ENCODE results near the gene NBEA. TPM values are rescaled to one million over a fixed set of nuclear protein-coding genes. Genes with fewer than 3 reads are reported as not detected.

NBEA gene
- polyA plus RNA-seq, 1 experiment, result 1.3 TPM

- ChIA-PET POLR2A (no interaction called here), CTCF (interaction anchor here (0.8 kb wide), 1 partner anchor 79 kb away, joined by 3 read pairs; no protein-coding TSS in a partner anchor)
- H3K27me3 ChIP-seq (ENCODE audit: control insufficient read depth, insufficient read depth, low read length), result no peaks in the 10 kb centered on the region
- H3K27ac ChIP-seq (ENCODE audit: low read depth, low read length), result no peak overlapping the region
- DNase-seq (ENCODE audit: low read depth, low spot score), result no peak
- H3K9me3 ChIP-seq (ENCODE audit: control insufficient read depth, insufficient read depth, low read length), result no peaks in the 10 kb centered on the region
- no peak for TF ChIP-seq CTCF (IDR thresholded peaks at IDR 0.05; ENCODE audit: low read depth, low read length)
- H3K4me3 ChIP-seq (ENCODE audit: low read depth, low read length), result no peak overlapping the region
These were observed 610.2 kb downstream of the NBEA start for GRCh38 chr13:35552172-35552844.

GRCh38 chr13:35554972-35555623 lies 613.0 kb downstream of the NBEA start:
- no peaks in the 10 kb centered on the region for H3K27me3 ChIP-seq (ENCODE audit: control insufficient read depth, insufficient read depth, low read length)
- TF ChIP-seq CTCF (IDR thresholded peaks at IDR 0.05; ENCODE audit: low read depth, low read length), result no peak
- no peaks in the 10 kb centered on the region for H3K9me3 ChIP-seq (ENCODE audit: control insufficient read depth, insufficient read depth, low read length)
- ChIA-PET CTCF (no interaction called here), POLR2A (no interaction called here)
- no peak for DNase-seq (ENCODE audit: low read depth, low spot score)
- H3K27ac ChIP-seq (ENCODE audit: low read depth, low read length), result no peak overlapping the region
- no peak overlapping the region for H3K4me3 ChIP-seq (ENCODE audit: low read depth, low read length)

- ChIA-PET POLR2A (no interaction called here), CTCF (no interaction called here)
These were observed 615.4 kb downstream of the NBEA start for GRCh38 chr13:35557475-35557874.

GRCh38 chr13:35561540-35561939 lies 619.5 kb downstream of the NBEA start:
- H3K27ac ChIP-seq (ENCODE audit: low read depth, low read length), result no peak overlapping the region
- no peak for TF ChIP-seq CTCF (IDR thresholded peaks at IDR 0.05; ENCODE audit: low read depth, low read length)
- ChIA-PET POLR2A (no interaction called here), CTCF (no interaction called here)
- H3K4me3 ChIP-seq (ENCODE audit: low read depth, low read length), result no peak overlapping the region
- DNase-seq (ENCODE audit: low read depth, low spot score), result no peak
- no peaks in the 10 kb centered on the region for H3K9me3 ChIP-seq (ENCODE audit: control insufficient read depth, insufficient read depth, low read length)
- no peaks in the 10 kb centered on the region for H3K27me3 ChIP-seq (ENCODE audit: control insufficient read depth, insufficient read depth, low read length)

More at GRCh38 chr13:35557475-35557874, 615.4 kb downstream of the NBEA start:
- no peak overlapping the region for H3K4me3 ChIP-seq (ENCODE audit: low read depth, low read length)
- no peaks in the 10 kb centered on the region for H3K27me3 ChIP-seq (ENCODE audit: control insufficient read depth, insufficient read depth, low read length)
- no peaks in the 10 kb centered on the region for H3K9me3 ChIP-seq (ENCODE audit: control insufficient read depth, insufficient read depth, low read length)
- DNase-seq (ENCODE audit: low read depth, low spot score), result no peak
- no peak overlapping the region for H3K27ac ChIP-seq (ENCODE audit: low read depth, low read length)
- TF ChIP-seq CTCF (IDR thresholded peaks at IDR 0.05; ENCODE audit: low read depth, low read length), result no peak

- Histone ChIP-seq H3K27me3 (ENCODE audit: control insufficient read depth, insufficient read depth, low read length) (no peaks in the 10 kb centered on the region), H3K27ac (ENCODE audit: low read depth, low read length) (no peak overlapping the region), H3K4me3 (ENCODE audit: low read depth, low read length) (no peak overlapping the region), H3K9me3 (ENCODE audit: control insufficient read depth, insufficient read depth, low read length) (no peaks in the 10 kb centered on the region)
- ChIA-PET CTCF (no interaction called here), POLR2A (no interaction called here)
- TF ChIP-seq CTCF (IDR thresholded peaks at IDR 0.05; ENCODE audit: low read depth, low read length), result no peak
- no peak for DNase-seq (ENCODE audit: low read depth, low spot score)
These were observed 623.2 kb downstream of the NBEA start for GRCh38 chr13:35565273-35565672.

Data from AG04450 (cell line).